ENCODE results near the gene LAMC2. TPM values are rescaled to one million over a fixed set of nuclear protein-coding genes. Genes with fewer than 3 reads are reported as not detected.
"Not testable (repeated sequence)": the region's sequence is repeated elsewhere in the genome, so short reads cannot be mapped to it uniquely, and the experiment has no call there.

Gene LAMC2
- 1 to 10 TPM; 4.4 to 7.7 (median 5.5) TPM for polyA plus RNA-seq (ENCODE audit: insufficient read length in 3 of 3)

GRCh38 chr1:183185941-183186490 lies at the start of gene LAMC2:
Gene LAMC2 (plus strand): TSS chr1:183186264. CDS start chr1:183186353, 89 bp downstream.
- no peak for DNase-seq (ENCODE audit: low read depth in 3 of 3, low spot score in 2 of 3)

GRCh38 chr1:183137782-183138181 lies 48.3 kb upstream of the LAMC2 start:
- no peak for DNase-seq (ENCODE audit: low read depth in 3 of 3, low spot score in 2 of 3)

GRCh38 chr1:183138301-183138700 lies 47.8 kb upstream of the LAMC2 start:
- no peak for DNase-seq (ENCODE audit: low read depth in 3 of 3, low spot score in 2 of 3)

GRCh38 chr1:183139281-183139942 lies 46.7 kb upstream of the LAMC2 start:
- no peak for DNase-seq (ENCODE audit: low read depth in 3 of 3, low spot score in 2 of 3)

GRCh38 chr1:183140633-183141032 lies 45.4 kb upstream of the LAMC2 start:
- DNase-seq (ENCODE audit: low read depth in 3 of 3, low spot score in 2 of 3): no peak

- DNase-seq (ENCODE audit: low read depth in 3 of 3, low spot score in 2 of 3): no peak
Measured at GRCh38 chr1:183142171-183142570, 43.9 kb upstream of the LAMC2 start.

GRCh38 chr1:183143576-183144315 lies 42.3 kb upstream of the LAMC2 start:
- no peak for DNase-seq (ENCODE audit: low read depth in 3 of 3, low spot score in 2 of 3)

- DNase-seq (ENCODE audit: low read depth in 3 of 3, low spot score in 2 of 3): no peak
Measured at GRCh38 chr1:183144752-183145151, 41.3 kb upstream of the LAMC2 start.

- DNase-seq (ENCODE audit: low read depth in 3 of 3, low spot score in 2 of 3): no peak
Measured at GRCh38 chr1:183147735-183148134, 38.3 kb upstream of the LAMC2 start.

- DNase-seq (ENCODE audit: low read depth in 3 of 3, low spot score in 2 of 3): no peak
Measured at GRCh38 chr1:183148599-183148998, 37.5 kb upstream of the LAMC2 start.

- no peak for DNase-seq (ENCODE audit: low read depth in 3 of 3, low spot score in 2 of 3)
Measured at GRCh38 chr1:183149273-183149672, 36.8 kb upstream of the LAMC2 start.

- not testable (repeated sequence) for DNase-seq (ENCODE audit: low read depth in 3 of 3, low spot score in 2 of 3)
Measured at GRCh38 chr1:183150032-183150431, 36.0 kb upstream of the LAMC2 start.

- no peak for DNase-seq (ENCODE audit: low read depth in 3 of 3, low spot score in 2 of 3)
Measured at GRCh38 chr1:183150445-183150844, 35.6 kb upstream of the LAMC2 start.

- no peak for DNase-seq (ENCODE audit: low read depth in 3 of 3, low spot score in 2 of 3)
Measured at GRCh38 chr1:183152180-183152579, 33.9 kb upstream of the LAMC2 start.

GRCh38 chr1:183155939-183156338 lies 30.1 kb upstream of the LAMC2 start:
- no peak for DNase-seq (ENCODE audit: low read depth in 3 of 3, low spot score in 2 of 3)

GRCh38 chr1:183159960-183160359 lies 26.1 kb upstream of the LAMC2 start:
- no peak for DNase-seq (ENCODE audit: low read depth in 3 of 3, low spot score in 2 of 3)

- DNase-seq (ENCODE audit: low read depth in 3 of 3, low spot score in 2 of 3): no peak
Measured at GRCh38 chr1:183161391-183161790, 24.7 kb upstream of the LAMC2 start.

GRCh38 chr1:183163316-183163715 lies 22.7 kb upstream of the LAMC2 start:
- DNase-seq (ENCODE audit: low read depth in 3 of 3, low spot score in 2 of 3): no peak

GRCh38 chr1:183164340-183164739 lies 21.7 kb upstream of the LAMC2 start:
- no peak for DNase-seq (ENCODE audit: low read depth in 3 of 3, low spot score in 2 of 3)

GRCh38 chr1:183164963-183165362 lies 21.1 kb upstream of the LAMC2 start:
- no peak for DNase-seq (ENCODE audit: low read depth in 3 of 3, low spot score in 2 of 3)

- no peak for DNase-seq (ENCODE audit: low read depth in 3 of 3, low spot score in 2 of 3)
Measured at GRCh38 chr1:183165456-183165855, 20.6 kb upstream of the LAMC2 start.

- no peak for DNase-seq (ENCODE audit: low read depth in 3 of 3, low spot score in 2 of 3)
Measured at GRCh38 chr1:183166454-183166853, 19.6 kb upstream of the LAMC2 start.

Data from right renal cortex interstitium (tissue), 3 donors.